Measurements from ENCODE around the gene ECM1.

ECM1 gene

DNA sequence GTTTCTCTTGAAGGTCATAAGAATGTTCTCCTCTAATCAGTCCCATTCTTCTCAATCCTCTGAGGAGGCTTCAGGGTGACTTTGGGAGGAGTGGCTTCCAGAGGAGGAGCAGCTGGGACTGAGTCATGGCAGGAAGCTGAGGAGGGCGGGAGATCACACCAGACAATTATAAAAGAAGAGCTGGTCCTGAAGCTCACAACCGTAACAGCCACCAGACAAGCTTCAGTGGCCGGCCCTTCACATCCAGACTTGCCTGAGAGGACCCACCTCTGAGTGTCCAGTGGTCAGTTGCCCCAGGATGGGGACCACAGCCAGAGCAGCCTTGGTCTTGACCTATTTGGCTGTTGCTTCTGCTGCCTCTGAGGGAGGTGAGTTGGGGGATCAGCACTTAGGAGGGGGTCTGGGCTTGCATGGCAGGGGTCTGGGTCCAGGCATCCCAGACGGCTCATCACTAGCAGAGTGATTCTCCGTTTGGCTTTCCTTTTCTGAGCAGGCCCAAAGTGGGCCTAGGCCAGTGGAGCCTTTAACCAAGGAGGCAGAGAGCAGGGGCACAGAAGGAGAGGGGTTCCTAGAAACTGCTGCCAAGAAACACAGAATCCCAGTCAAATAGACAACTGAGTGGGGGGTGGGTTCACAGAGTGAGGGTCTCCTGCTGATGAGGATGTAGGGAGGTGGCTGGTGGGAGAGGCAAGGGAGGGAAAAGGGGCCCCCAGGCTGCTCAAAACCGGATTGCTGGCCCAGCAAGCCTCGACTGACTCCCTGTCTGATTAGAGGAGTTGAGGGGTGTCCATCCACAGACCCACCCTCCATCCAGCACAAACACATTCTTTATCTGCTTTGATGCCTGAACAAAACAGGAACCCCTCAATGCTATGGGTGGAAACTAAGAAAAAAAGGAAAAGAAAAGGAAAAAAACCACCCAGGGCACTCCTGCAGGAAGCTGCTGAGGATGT is at the start of gene ECM1:
TSS of gene ECM1 (plus strand) at position 198 of the 953 bp plus-strand sequence. CDS start at position 299, 101 bp downstream.
- DNase-seq (ENCODE audit: low read depth), result no peak

DNA sequence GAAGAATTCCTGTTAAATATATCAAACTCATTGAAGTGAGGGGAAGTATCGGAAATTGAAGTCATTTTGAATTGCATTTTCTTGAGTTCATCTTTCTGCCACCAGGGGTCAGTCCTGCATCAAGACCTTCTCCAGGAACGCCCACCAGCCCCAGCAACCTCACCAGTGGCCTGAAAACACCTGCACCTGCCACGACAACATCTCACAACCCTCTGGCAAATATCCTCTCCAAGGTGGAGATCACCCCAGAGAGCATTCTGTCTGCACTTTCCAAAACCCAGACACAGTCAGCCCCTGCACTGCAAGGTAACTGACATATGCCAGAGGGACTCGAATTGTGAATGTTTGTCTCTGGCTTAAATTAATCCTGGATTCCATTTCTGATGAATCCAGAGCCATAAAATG is 43.5 kb upstream of the ECM1 start:
- peak; percentile 58 for DNase-seq (ENCODE audit: low read depth)

DNA sequence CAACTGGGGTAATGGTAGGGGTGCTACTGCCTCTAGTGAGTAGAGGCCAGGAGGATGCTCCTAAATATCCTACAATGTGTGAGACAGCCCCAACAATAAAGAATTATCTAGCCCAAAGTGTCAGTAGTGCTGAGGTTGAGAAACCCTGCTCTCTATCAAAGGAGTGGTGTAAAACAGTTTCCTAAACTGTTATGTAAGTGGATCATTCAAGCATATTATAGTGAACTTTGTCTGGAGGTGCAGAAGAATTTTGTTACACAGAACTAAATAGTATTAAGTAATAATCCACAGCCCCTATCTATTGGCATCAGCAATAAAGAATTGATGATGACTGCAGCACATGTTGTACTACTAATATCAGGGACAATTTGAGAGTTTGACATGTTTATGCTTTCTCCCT is 40.9 kb upstream of the ECM1 start:
- DNase-seq (ENCODE audit: low read depth), result no peak

DNA sequence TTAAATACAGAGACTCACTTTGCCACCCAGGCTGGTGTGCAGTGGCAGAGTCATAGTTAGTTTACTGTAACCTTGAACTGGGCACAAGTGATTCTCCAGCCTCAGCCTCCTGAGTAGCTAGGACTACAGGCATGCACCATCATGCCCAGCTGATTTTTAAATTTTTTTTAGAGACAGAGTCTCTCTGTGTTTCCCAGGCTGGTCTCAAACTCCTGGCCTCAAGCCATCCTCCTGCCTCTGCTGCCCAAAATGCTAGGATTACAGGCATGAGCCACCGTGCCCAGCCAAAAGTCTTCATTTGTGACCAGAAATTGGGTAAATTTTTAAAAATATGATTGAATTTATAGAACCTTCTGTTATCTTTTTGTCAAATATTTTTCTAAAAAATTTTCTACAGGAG is 38.6 kb upstream of the ECM1 start:
- DNase-seq (ENCODE audit: low read depth), result no peak

DNA sequence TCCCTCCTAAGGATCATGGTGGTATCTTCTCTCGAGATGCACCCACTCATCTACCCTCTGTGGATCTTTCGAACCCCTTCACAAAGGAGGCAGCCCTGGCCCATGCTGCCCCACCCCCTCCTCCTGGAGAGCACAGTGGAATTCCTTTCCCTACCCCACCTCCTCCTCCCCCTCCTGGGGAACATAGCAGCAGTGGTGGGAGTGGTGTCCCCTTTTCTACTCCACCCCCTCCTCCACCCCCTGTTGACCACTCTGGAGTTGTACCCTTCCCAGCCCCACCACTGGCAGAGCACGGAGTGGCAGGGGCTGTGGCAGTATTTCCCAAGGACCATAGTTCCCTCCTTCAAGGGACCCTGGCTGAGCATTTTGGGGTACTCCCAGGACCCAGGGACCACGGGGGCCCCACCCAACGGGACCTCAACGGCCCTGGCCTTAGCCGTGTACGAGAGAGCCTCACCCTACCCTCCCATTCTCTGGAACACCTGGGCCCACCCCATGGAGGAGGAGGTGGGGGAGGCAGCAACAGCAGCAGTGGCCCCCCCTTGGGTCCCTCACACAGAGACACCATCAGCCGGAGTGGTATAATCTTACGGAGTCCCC is 35.2 kb upstream of the ECM1 start:
- DNase-seq (ENCODE audit: low read depth), result no peak

DNA sequence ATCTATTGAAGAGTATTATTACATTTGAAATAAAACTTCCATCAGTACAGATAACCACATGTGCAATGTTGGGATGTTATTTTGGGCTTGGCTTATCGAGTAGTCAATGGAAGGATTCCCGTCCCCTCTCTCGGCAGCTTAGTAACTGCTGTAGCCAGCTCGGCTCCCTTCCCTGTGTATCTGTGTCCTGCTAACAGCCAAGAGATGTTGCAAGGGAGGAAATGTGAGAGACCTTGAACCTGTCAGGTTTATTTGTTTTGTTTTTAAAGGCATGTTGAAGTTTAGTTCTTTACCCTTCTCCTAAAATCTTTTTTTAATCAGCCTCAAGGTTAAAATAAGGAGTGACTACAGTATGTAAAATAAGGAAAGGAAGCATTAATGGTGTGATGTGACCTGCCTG is 34.2 kb upstream of the ECM1 start:
- DNase-seq (ENCODE audit: low read depth), result no peak

DNA sequence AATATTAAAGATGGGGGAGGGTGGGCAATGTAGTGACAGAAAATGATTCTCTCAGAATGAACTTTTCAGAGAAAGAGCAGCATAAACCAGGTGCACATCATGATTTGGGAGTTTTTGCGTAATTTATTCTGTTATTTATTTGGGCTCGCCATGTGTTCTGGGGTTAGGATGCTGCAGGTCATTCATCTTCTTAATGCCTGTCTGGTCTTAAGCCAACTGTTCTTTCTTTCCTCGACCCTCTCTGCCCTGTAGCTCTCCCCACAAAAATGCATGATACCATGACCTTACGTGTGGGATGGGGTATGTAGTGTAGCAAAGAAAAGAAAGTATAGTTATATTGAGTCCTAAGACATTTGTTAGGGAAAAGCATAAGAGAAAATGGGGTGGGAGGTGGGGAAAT is 33.0 kb upstream of the ECM1 start:
- no peak for DNase-seq (ENCODE audit: low read depth)

DNA sequence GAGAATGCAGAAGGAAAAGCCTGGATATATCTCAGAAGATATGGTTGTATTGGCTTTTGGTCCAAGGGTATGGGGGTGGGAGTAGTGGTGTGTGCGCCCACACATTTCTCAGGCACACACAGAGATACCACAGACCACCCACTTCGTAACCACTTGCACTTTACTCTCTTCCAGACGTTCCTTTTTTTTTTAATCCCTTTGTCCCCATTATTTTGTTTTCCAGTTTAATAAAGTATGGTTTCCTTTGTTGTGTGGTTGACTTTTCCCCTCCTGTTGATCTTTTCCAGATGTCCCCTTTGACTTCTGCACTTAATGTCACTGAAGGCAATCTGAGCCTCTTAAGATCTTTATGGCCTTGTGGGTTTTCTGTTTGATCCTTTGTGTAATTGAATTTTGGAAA is 31.2 kb upstream of the ECM1 start:
- DNase-seq (ENCODE audit: low read depth), result no peak

DNA sequence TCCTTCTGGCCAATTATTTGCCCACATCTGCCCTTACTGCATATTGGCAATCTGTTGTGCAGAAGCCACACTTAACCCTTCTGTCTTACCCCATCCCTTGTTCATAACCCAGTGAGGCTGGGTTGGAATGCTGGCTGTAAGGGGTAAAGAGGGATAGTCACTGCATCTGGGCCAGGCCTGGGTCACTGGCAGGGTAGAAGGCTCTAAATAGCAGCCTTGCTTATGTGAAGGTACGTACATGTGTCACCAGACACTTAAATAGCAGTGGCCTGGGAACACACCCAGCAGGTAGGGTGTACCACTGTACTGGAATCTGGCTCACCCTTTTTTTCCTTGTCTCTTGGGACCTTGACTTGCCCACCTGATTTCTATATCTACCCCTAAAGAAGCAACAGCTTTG is 30.6 kb upstream of the ECM1 start:
- no peak for DNase-seq (ENCODE audit: low read depth)

DNA sequence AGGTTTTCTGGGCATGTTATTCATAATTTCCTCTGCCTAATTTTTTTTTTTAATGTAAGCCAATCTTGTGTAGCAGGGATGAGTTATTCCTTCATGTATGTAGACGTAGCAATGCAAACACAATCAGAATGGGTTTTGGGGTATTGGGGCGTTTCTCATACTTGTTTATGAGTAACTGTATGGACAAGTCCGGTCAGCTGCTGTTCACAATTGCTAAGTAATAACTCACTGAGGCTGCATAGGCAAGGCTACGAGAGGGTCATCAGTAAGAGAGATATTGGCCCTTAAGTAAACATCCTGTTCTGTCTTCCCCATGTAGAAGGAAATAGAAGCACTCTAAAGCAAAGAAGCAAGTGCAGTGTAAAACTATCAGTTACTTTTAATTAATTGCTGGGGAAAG is 30.2 kb upstream of the ECM1 start:
- no peak for DNase-seq (ENCODE audit: low read depth)

DNA sequence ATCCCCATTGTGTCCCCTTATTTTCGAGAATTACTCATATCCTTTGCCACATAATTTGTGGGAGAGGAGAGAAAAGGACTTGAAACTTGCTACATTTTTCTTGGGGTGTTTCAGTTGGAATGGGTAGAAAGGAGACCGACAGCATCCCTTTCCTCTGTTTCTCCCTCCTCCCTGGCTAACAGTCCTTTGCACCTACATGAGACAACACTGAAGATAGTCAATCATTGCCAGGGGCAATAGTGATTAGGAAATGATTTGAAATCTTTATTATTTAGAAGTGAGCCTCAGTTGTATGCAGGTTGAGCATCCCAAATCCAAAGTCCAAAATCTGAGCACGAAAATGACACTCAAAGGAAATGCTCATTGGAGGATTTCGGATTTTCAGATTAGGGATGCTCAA is 28.5 kb upstream of the ECM1 start:
- no peak for DNase-seq (ENCODE audit: low read depth)

DNA sequence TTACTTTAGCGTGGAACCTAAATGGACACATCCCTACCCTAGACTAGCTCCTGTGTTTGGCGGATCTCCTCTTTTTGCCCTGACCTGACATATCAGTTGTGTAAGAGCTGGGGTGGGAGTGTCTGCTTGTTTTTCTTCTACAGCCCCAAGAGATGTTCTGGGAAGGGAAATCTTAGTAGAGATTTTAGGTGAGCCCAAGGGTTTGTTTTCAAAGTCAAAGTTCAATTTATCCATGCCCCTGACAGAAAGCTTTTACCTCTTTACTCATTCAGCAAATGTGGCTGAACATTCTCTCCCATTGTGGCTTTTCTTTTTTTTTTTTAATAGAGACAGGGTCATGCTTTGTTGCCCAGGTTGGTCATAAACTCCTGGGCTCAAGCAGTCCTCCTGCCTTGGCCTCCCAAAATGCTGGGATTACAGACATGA is 28.0 kb upstream of the ECM1 start:
- no peak for DNase-seq (ENCODE audit: low read depth)

DNA sequence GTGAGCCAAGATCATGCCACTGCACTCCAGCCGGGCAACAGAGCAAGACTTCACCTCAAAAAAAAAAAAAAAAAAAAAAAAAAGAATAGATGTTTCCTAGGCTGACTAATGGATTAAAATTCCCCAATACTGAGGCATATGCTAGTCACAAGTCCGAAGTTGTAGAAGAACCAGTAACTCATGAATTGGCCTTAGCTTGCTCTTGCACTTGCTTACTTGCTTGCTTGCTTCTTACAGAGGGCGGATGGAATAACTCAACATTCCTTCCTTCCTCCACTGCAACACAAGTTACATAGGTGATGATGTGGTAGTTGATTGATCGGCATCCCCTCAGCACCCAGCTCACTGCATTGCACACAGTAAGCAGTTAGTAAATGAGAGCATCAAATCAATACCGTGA is 23.5 kb upstream of the ECM1 start:
- DNase-seq (ENCODE audit: low read depth), result no peak

DNA sequence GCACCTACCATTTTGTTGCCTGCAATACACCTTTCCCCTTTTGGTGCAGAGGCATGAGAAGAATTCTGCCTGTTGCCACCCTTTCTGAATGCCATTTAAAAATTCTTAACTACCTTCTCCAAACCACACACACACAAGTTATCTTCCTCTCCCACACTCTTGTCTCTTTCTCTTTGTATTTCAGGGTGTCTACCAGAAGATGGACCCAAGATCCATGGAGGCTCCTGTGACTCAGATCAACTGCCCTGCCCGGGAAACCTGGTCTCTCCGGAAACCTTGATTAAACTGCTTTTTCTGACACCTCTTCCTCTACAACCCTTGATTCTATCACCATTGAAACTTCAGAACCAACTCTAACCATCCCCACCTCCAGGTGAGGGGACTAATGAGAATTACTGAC is 23.0 kb upstream of the ECM1 start:
- no peak for DNase-seq (ENCODE audit: low read depth)

DNA sequence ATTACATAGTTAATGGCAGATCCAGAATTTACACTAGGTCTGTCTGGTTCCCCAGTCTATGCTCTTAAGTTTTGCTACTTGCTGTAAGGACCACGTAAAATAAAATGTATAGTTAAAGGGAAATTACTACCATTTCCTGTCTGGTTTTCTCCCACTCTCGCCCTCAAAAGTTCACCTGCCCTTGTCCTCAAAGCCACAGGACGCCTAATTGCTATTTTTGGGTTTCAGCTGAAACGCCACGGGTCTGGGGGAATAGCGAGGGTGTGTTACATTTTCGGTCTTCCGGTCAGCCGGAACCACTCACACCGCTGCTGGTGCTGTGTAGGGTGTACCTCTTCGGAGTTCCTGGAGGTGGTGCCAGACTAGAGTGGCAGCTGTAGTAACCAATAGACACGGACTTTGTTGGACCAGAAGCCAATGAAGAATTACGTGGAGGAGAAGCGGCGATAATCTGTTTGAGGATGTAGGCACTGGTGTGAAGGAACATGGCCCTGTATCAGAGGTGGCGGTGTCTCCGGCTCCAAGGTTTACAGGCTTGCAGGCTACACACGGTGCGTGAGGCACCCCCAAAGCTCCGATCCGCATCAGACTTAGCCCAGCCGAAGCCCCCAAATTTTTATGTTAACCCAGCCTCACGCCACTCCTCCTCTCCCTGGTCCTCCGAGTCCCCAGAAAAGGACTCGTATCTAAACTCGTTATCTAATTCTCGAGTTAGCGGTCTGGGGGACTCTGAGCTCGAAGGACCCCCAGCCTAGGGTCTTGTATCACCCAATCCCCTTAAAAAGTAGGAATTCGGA is 20.7 kb upstream of the ECM1 start, which contains the start of gene TARS2:
TSS of gene TARS2 (plus strand) at position 454 of the 797 bp plus-strand sequence. CDS start at position 486, 32 bp downstream.
- DNase-seq (ENCODE audit: low read depth), result peak; percentile 85

DNA sequence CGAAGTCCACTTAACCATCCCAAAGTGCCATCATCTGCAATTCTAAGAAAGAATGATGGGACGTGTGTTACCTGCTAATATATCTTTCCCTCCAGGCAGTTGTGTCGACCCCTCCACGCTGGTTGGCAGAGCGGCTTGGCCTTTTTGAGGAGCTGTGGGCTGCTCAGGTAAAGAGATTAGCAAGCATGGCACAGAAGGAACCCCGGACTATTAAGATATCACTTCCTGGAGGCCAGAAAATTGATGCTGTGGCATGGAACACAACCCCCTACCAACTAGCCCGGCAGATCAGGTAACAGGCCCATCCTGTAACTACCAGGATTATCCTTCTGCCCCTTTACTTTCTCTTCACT is 20.2 kb upstream of the ECM1 start:
- DNase-seq (ENCODE audit: low read depth), result no peak

DNA sequence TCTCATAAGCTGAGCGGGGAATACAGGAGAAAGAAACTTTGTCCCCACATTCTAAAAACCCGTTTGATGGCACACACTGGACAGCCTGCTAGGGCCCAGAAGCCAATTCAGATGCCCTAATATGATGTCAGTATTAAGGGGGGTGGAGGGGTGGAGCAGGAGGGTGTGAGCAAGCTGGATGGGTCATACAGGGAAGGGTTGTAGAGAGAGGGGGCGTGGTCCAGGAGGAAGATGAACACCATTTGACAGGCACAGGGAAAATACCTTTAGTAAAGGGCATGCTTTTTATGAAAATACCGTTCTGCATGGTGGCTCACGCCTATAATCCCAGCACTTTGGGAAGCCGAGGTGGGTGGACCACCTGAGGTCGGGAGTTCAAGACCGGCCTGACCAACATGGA is 14.7 kb upstream of the ECM1 start:
- DNase-seq (ENCODE audit: low read depth), result no peak

DNA sequence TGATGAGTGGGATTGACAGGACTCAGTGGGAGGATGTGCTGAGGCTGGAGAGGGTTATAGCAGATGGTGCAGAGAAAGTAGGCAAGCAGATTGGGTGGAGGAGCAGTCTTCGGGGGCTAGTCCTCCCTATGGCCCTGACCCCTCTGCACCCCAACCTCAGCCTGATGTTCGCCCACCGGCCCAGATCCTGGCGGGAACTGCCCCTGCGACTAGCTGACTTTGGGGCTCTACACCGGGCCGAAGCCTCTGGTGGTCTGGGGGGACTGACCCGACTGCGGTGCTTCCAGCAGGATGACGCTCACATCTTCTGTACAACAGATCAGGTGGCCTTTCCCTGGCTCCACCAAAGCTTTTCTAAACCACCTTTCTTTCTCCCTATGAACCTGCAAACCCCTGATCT is 9.6 kb upstream of the ECM1 start:
- DNase-seq (ENCODE audit: low read depth), result no peak

DNA sequence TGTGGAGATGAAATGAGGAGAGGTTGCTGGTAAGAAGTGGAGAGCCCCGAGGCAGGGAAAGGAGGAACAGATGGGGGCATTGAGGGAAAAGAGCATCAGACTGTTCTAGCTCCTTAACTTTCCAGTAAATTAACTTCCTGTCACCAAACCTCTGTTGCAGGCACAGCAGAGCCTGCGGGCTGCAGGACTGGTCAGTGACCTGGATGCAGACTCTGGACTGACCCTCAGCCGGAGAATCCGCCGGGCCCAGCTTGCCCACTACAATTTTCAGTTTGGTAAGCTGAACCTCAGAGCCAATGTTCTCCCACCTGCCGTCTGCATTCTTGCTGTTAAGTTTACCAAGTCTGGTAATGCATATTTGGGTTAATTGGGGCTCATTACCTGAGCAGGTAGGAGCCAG is 2.5 kb upstream of the ECM1 start:
- no peak for DNase-seq (ENCODE audit: low read depth)

DNA sequence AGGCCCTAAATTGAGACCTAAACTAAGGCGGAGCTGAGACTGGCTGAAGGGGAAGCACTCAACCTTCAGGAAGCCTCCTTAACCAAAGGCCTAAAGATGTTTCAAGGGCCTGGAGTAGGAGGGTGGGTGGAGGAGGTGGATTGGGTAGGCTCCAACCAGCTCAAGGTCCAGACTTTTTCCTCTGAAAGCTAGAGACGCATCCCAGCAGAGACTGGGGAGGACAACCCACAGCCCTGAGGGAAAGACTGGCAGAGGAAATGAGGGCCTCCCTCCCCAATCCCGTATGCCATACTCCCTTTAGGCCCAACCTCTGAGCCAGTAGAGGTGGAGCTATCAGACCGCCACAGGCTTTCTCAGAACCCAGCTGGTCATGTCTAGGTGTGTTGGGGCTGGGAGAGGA is 1.1 kb downstream of the ECM1 start:
- DNase-seq (ENCODE audit: low read depth), result no peak

DNA sequence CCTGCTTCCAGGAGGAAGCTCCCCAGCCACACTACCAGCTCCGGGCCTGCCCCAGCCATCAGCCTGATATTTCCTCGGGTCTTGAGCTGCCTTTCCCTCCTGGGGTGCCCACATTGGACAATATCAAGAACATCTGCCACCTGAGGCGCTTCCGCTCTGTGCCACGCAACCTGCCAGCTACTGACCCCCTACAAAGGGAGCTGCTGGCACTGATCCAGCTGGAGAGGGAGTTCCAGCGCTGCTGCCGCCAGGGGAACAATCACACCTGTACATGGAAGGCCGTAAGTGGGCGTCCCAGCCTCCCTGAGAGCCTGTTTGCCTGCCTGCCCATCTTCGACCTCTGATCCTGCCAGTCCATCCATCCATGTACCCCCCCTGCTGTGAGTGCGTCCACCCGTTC is 3.6 kb downstream of the ECM1 start:
- no peak for DNase-seq (ENCODE audit: low read depth)

DNA sequence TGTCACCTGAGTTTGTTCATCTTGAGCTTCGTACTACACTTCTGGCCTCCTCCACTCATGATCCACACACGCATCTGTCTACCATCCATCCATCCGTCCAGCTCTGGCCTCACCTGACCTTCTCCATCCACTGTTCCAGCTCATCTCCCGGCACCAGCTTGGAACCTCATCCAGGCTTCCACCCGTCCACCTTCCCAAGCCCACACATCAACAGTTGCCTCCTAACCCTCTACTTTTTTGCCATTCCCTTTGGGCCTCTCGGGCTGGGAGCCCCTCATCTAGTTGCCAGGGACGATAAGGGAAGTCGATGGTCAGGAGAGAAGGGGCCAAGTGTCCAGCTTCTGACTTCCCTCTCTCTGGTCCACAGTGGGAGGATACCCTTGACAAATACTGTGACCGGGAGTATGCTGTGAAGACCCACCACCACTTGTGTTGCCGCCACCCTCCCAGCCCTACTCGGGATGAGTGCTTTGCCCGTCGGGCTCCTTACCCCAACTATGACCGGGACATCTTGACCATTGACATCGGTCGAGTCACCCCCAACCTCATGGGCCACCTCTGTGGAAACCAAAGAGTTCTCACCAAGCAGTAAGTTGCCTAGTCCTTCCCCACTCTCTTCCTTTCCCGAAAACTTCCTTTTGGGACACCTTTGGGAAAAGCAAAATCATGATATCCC is 4.2 kb downstream of the ECM1 start:
- no peak for DNase-seq (ENCODE audit: low read depth)

All from activated T-helper 9 cell treated with anti-CD3 and anti-CD28 coated beads, Interleukin-2, amount 50 U/mL, for 16 hours (primary cell).